ENCODE results near the gene IPO5. TPM values are rescaled to one million over a fixed set of nuclear protein-coding genes. Genes with fewer than 3 reads are reported as not detected.
"Not testable (repeated sequence)": the region's sequence is repeated elsewhere in the genome, so short reads cannot be mapped to it uniquely, and the experiment has no call there.

The IPO5 gene
- total RNA-seq, 1 donor from 2014 or later = 83.6 TPM

GRCh38 chr13:97982286-97982685 is 28.8 kb downstream of the IPO5 start:
- intact Hi-C loops (cut with DNase I) = no loop called here
- no peak for ATAC-seq

DNA sequence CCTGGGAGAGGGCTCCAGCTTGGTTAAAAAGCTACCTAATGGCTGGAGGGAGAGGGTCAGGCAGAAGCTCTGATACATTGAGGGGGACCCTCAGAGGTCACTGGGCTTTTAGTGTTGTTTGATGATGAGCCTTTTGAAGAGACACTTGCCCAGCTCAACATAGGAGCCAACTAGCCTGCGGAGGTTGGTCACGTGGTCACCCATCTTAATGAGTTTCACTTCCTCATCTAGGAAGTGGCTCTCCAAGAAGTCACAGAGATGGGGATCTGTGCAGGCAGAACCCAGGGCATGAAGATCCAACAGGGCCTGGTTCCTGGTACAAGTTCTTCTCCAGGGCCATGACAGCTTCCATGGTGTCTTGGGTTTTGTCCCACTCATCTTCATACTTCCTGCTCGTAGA is 33.4 kb downstream of the IPO5 start:
- TF ChIP-seq, protein P1, sequence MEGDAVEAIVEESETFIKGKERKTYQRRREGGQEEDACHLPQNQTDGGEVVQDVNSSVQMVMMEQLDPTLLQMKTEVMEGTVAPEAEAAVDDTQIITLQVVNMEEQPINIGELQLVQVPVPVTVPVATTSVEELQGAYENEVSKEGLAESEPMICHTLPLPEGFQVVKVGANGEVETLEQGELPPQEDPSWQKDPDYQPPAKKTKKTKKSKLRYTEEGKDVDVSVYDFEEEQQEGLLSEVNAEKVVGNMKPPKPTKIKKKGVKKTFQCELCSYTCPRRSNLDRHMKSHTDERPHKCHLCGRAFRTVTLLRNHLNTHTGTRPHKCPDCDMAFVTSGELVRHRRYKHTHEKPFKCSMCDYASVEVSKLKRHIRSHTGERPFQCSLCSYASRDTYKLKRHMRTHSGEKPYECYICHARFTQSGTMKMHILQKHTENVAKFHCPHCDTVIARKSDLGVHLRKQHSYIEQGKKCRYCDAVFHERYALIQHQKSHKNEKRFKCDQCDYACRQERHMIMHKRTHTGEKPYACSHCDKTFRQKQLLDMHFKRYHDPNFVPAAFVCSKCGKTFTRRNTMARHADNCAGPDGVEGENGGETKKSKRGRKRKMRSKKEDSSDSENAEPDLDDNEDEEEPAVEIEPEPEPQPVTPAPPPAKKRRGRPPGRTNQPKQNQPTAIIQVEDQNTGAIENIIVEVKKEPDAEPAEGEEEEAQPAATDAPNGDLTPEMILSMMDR (IDR thresholded peaks at IDR 0.05) = no peak
- Histone ChIP-seq H3K9me3 (no peaks in the 10 kb centered on the region), H3K27ac (no peak overlapping the region), H3K4me3 (no peak overlapping the region), H3K36me3 (peaks cover 86% of the 10 kb centered on the region), H3K4me1 (no peaks in the 10 kb centered on the region), H3K27me3 (ENCODE audit: low read depth) (no peaks in the 10 kb centered on the region)
- ATAC-seq (peak in 1 of 2 donors; percentile 42), DNase-seq (no peak)
- intact Hi-C loops (cut with DNase I) = no loop called here

More at GRCh38 chr13:97982286-97982685, 28.8 kb downstream of the IPO5 start:
- TF ChIP-seq, protein P1 (IDR thresholded peaks at IDR 0.05) = no peak
- Histone ChIP-seq H3K4me1 (peaks cover 16% of the 10 kb centered on the region), H3K27ac (no peak overlapping the region), H3K27me3 (ENCODE audit: low read depth) (no peaks in the 10 kb centered on the region), H3K9me3 (no peaks in the 10 kb centered on the region), H3K36me3 (peaks cover 40% of the 10 kb centered on the region), H3K4me3 (no peak overlapping the region)
- DNase-seq = no peak

GRCh38 chr13:97999653-98000052 is 46.2 kb downstream of the IPO5 start:
- Histone ChIP-seq H3K27ac (no peak overlapping the region), H3K4me1 (no peaks in the 10 kb centered on the region), H3K4me3 (no peak overlapping the region), H3K9me3 (no peaks in the 10 kb centered on the region), H3K36me3 (peaks cover 99% of the 10 kb centered on the region), H3K27me3 (ENCODE audit: low read depth) (no peaks in the 10 kb centered on the region)
- intact Hi-C loops (cut with DNase I) = no loop called here
- DNase-seq (no peak), ATAC-seq (no peak)
- TF ChIP-seq, protein P1 (IDR thresholded peaks at IDR 0.05) = no peak

DNA sequence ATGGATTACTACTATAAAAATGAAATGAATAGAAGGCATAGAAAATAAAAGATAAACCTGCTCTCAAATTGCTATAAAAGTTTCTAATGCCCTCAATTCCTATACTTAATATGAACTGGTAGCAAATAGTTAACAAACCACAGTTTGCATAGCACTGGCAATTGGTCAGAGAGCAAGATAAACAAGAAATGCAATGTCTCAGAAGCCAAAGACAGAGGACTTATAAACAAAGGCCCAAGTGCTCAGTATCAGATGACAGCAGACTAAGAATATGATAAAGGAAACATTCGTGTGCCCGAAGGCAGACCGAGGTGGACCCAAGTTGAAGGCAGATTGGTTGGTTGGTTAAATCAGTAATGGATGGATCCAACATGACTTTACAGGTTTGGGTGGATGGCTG is 50.6 kb downstream of the IPO5 start:
- ATAC-seq (no peak), DNase-seq (no peak)
- H3K9me3 ChIP-seq = no peaks in the 10 kb centered on the region
- H3K36me3 ChIP-seq = peaks cover 99% of the 10 kb centered on the region
- H3K4me1 ChIP-seq = no peaks in the 10 kb centered on the region
- intact Hi-C loops (cut with DNase I) = no loop called here
- H3K27ac ChIP-seq = no peak overlapping the region
- no peaks in the 10 kb centered on the region for H3K27me3 ChIP-seq (ENCODE audit: low read depth)
- no peak overlapping the region for H3K4me3 ChIP-seq
- TF ChIP-seq, protein P1 (IDR thresholded peaks at IDR 0.05) = no peak

DNA sequence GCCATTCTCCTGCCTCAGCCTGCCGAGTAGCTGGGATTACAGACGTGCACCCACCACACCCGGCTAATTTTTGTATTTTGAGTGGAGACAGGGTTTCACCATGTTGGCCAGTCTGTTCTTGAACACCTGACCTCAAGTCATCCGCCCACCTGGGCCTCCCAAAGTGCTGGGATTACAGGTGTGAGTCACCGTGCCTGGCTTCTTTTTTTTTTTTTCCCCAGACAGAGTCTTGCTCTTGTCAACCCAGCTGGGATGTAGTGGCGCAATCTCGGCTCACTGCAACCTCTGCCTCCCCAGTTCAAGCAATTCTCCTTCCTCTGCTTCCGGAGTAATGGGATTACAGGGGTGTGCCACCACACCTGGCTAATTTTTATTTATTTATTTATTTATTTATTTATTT is 51.5 kb downstream of the IPO5 start:
- peaks cover 99% of the 10 kb centered on the region for H3K36me3 ChIP-seq
- ATAC-seq; intact Hi-C loops (cut with DNase I); H3K4me1 ChIP-seq; H3K27me3 ChIP-seq (ENCODE audit: low read depth); DNase-seq; H3K27ac ChIP-seq; H3K4me3 ChIP-seq; H3K9me3 ChIP-seq: not testable (repeated sequence)

GRCh38 chr13:98007001-98007400 is 53.5 kb downstream of the IPO5 start:
- Histone ChIP-seq H3K9me3 (no peaks in the 10 kb centered on the region), H3K4me1 (no peaks in the 10 kb centered on the region), H3K27ac (no peak overlapping the region), H3K36me3 (peaks cover 99% of the 10 kb centered on the region), H3K4me3 (no peak overlapping the region), H3K27me3 (ENCODE audit: low read depth) (no peaks in the 10 kb centered on the region)
- ATAC-seq = no peak
- TF ChIP-seq, protein P1 (IDR thresholded peaks at IDR 0.05) = no peak
- intact Hi-C loops (cut with DNase I) = no loop called here
- DNase-seq = no peak
